Neural cell (in vitro differentiated cells): ENCODE measurements around the gene PRSS21.

ENCODE experiments used
- CTCF ChIP-seq: fragments of 450-650 bp; IDR thresholded peaks from 2 replicates; pipeline ENCODE4 v1.5.1; 2014; ENCODE audit warnings: antibody characterized with exemption, mild to moderate bottlenecking, moderate library complexity; ENCODE audit not compliant: poor library complexity, severe bottlenecking
- EP300 ChIP-seq: fragments of 450-650 bp; conservative IDR thresholded peaks from 2 replicates; pipeline ENCODE4 v1.6.1; 2014; ENCODE audit warnings: antibody characterized with exemption, mild to moderate bottlenecking, moderate library complexity; ENCODE audit not compliant: poor library complexity, severe bottlenecking
- EZH2 ChIP-seq: fragments of 200-600, 300-800 bp; shearing (Covaris generic), sonication (generic); IDR thresholded peaks from 2 replicates; pipeline ENCODE4 v1.6.1; 2014; ENCODE audit warnings: antibody characterized with exemption, low read length, borderline replicate concordance, mild to moderate bottlenecking; ENCODE audit not compliant: insufficient read depth, poor library complexity, severe bottlenecking
- POLR2AphosphoS5 ChIP-seq: IDR thresholded peaks from 2 replicates; pipeline ENCODE4 v1.6.1; 2012
- SMC3 ChIP-seq: fragments of 450-650 bp; conservative IDR thresholded peaks from 2 replicates; pipeline ENCODE4 v1.6.1; 2014; ENCODE audit warnings: antibody characterized with exemption, mild to moderate bottlenecking, moderate library complexity; ENCODE audit not compliant: poor library complexity
- TAF1 ChIP-seq: IDR thresholded peaks from 2 replicates; pipeline ENCODE4 v1.6.1; 2012; ENCODE audit warnings: low read depth
- TF ChIP-seq, protein P1 (sequence below): IDR thresholded peaks from 2 replicates; pipeline ENCODE4 v1.6.1; 2012; ENCODE audit warnings: borderline replicate concordance

GRCh38 chr16:2828876-2829430 is 11.9 kb downstream of the PRSS21 start:
- TF ChIP-seq CTCF (no peak), EP300 (no peak), POLR2AphosphoS5 (no peak), EZH2 (no peak), TAF1 (no peak), SMC3 (no peak)
- TF ChIP-seq, protein P1, sequence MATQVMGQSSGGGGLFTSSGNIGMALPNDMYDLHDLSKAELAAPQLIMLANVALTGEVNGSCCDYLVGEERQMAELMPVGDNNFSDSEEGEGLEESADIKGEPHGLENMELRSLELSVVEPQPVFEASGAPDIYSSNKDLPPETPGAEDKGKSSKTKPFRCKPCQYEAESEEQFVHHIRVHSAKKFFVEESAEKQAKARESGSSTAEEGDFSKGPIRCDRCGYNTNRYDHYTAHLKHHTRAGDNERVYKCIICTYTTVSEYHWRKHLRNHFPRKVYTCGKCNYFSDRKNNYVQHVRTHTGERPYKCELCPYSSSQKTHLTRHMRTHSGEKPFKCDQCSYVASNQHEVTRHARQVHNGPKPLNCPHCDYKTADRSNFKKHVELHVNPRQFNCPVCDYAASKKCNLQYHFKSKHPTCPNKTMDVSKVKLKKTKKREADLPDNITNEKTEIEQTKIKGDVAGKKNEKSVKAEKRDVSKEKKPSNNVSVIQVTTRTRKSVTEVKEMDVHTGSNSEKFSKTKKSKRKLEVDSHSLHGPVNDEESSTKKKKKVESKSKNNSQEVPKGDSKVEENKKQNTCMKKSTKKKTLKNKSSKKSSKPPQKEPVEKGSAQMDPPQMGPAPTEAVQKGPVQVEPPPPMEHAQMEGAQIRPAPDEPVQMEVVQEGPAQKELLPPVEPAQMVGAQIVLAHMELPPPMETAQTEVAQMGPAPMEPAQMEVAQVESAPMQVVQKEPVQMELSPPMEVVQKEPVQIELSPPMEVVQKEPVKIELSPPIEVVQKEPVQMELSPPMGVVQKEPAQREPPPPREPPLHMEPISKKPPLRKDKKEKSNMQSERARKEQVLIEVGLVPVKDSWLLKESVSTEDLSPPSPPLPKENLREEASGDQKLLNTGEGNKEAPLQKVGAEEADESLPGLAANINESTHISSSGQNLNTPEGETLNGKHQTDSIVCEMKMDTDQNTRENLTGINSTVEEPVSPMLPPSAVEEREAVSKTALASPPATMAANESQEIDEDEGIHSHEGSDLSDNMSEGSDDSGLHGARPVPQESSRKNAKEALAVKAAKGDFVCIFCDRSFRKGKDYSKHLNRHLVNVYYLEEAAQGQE, result no peak
